Limb (tissue), 2 donors: ENCODE data around the gene KLRC4.
"Not testable (repeated sequence)": the region's sequence is repeated elsewhere in the genome, so short reads cannot be mapped to it uniquely, and the experiment has no call there.

ENCODE experiments used
- DNase-seq, 2 donors: peaks; one replicate each; pipeline ENCODE4 v3.0.0-alpha.2; 2016; ENCODE audit errors: extremely low spot score in 2 of 2

Gene KLRC4

DNA sequence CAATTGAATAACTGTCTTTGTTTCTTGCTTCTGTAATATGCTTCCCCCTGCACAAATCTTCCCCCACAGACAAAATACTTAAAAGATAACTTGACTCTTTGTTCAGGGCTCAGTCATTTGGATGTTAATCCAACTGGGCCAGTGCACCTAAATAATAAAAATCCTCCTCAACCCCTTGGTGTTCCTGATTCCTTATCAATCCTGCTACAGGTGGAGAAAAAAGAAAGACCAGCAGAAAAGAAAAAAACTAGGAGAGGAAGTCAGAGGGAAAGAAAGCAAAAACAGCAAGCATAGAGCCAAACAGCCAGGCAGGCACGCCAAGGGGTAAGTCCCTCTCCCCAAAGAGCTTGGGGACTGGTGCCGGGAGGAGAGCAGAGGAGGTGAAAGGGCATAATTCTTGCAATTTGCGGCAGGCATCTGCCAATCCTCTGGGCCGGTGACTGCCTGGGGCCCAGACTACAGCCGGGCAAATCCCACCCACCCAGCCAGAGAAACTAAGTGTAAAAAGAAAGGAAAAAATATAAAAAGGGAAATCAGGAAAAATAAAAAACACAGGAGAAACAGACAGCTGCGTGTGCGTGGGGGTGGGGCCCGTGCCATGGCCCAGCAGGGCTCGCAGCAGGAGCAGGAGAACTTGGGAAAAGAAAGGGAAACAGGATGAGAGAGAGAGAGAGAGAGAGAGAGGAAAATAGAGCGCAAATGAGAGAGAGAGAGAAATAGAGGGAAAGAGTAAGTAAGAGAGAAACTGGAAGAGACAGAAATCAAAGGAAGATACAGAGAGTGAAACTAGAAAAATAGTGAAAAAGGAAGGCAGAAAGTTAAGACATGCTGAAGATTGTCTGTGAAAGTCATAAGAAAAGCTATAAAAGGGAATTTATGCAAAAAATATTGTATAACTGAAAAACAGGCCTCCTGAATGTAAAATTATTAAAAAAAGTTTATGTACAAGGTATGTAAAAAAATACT lies 41.1 kb downstream of the KLRC4 start:
- no peak for DNase-seq

DNA sequence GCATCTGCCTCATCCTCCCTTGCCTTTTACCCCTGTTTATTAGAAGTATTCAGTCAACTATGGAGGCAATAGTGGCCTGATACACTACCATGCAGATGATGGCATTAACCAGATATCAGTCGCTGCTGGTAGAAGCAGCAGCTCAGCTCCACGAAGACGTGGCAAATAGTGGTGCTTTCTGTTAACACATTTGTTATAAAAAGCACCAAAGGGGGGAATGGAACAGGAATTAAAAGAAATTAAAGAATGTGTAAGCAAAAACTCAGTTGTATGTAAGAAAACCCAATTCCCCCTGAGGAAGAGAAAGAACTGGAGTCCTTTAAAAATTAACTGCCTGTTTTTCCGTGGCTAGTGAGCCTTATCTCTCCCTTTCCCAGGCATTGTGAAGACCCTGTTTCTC lies 41.8 kb downstream of the KLRC4 start:
- not testable (repeated sequence) for DNase-seq

DNA sequence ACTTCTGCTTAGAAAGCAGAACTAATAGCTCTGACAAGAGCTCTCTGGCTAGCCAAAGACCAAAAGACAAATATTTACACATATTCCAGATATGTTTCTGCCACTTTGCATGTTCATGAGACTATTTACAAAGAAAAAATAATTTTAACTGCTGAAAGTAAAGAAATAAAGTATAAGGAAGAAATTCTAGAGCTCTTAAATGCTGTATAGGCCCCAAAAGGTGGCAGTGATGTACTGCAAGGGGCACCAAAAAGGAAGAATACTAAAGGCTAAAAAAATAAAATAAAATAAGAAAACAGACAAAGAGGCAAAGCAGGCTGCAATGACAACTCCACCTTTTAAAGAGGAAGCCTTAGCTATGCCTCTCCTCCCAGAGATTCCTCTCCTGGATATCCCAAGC lies 42.7 kb downstream of the KLRC4 start:
- peak in 1 of 2 donors; percentile 46 for DNase-seq

DNA sequence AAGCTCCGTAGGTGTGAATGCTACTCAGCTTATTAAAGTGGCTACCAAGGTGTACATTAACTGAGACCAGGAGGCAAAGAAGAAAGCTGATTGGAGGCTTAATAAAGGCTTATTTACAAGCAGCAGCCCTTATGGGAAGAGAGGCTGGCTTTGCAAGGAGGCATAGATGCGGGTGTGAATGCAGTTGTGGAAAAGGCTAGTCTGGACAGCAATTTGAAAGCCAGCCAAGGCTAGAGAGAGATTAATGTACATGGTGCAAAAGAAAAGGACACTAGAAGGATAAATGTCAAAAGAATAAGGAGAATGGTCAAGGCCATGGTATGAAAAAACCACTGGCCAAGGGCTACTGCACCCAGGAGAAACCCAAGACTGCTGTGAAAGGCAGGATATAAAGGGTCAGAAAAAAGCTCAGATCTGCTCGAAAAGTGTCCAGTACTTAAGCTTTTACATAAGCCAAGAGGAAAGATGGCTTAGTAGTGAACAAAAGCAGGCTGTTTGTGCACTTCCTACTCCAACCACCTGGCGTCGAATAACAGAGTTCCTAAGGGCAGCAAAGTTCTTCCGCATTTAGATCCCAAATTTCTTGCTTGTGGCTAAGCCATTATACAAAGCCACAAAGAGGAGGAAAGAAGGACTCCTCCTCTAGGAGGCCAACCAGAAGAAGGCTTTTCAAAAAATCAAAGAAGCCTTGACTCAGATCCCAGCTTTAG lies 43.7 kb downstream of the KLRC4 start:
- peak in 1 of 2 donors; percentile 3 for DNase-seq

DNA sequence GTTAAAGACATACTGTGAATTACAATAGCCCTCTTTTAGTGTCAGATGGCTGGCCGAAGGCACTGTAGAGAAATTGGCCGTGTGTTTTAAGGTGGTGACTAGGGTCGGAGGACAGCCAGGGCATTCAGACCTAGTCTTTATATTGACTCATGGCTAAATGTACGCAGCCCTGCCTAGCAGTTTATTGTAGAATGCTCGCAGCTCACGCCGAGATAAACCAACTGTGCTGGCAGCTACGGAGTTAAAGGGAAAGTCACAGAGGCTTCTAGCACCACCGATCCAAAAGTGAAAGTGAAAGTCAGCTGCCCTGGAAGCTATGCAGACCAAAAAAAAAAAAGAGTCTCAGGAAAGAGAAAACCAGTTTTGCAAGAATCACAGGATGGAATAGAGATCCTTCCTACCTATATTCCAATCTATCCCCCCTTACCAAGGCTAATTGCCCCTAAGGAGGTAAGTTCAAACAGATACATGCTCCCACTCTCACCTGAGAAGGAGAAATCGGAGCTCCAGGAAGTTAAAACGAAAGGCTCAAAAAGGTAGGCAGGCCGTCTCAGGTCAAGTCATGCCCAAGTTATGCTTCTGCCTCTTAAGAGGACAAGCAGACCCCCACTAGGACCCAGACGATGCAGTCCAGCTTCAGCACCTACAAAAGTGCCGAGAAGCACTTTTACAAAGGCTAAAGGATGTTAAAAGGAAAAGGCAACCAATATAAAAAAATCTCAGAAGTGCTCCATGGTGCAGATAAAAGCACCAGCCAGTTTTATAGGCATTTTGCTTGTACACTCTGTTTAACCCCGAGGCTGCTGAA lies 44.5 kb downstream of the KLRC4 start:
- DNase-seq, result peak; percentile 64 to 82

DNA sequence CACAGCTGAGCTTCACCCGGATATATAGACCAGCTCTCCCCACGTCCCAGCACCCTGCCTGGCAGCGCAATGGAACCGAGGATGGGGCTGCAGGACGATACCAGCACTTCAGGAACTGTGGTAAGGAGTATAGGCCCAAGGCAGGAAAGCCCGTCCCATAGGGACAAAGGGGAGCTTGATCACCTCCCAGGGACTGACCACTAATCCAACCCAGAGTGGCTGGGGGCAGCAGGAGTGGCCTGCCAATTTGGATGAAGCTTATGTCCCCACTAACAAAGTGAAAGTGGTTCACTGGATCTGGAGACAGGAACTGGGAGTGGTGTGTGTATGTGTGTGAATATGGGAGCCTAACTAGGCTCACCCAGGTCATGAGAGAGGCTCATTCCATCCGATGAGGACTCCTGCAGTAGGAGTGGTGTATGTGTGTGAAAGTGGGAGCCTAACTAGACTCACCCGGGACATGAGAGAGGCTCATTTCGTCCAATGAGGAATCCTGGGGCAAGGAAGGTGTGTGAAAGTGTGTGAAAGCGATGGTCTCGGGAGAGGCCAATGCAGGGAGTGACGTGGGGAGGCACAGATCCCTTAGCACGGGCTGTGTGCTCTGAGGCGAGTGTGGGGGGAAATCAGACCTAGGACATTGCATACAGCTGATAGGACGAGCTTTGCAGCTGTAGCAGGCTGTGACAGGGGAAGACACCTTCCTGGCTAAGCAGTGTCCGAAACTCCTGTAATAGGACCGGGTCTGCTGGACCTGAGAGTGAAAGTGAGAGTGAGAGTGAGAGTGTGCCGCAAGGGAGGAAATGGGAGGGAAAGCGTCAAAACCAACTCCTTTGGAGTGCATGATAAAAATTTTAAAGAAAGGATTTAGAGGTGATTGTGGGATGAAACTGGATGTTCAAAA lies 45.4 kb downstream of the KLRC4 start:
- peak; percentile 25 to 65 for DNase-seq

- no peak for DNase-seq
Measured at GRCh38 chr12:10363658-10363913, 46.0 kb downstream of the KLRC4 start.

DNA sequence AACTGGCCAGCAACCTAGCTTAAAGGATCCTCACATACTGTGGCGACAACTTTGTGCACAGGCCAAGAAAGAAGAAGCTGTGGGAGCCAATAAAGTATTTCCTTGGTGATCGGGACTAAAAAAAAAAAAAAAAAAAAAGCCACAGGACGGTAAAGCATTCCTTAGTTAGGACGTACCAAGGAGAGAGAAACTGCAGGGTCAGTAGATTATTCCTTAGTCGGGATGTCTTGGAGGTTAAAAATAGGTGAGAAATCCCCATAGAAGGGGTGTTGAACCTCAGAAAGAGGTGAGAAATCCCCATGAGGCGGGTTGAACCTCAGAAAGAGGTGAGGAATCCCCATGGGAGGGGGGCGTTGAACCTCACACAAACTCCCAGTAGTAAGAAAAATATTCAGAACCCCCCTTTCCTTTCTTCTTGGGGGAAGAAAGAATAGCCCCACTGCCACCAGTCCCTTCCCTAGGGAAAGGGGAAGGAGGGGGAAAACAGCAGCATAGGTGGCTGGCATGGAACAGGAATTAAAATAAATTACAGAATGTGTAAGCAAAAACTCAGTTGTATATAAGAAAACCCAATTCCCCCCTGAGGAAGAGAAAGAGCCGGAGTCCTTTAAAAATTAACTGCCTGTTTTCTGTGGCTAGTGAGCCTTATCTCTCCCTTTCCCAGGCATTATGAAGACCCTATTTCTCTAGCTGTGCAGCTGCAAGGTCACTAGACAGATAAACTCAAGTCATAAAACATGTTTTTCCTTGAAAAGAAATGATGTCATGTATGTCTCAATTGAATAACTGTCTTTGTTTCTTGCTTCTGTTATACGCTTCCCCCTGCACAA lies 46.5 kb downstream of the KLRC4 start:
- DNase-seq, result no peak

- DNase-seq, result no peak
Measured at GRCh38 chr12:10362325-10362724, 47.2 kb downstream of the KLRC4 start.

GRCh38 chr12:10361622-10362021 lies 47.9 kb downstream of the KLRC4 start:
- peak in 1 of 2 donors; percentile 15 for DNase-seq

DNA sequence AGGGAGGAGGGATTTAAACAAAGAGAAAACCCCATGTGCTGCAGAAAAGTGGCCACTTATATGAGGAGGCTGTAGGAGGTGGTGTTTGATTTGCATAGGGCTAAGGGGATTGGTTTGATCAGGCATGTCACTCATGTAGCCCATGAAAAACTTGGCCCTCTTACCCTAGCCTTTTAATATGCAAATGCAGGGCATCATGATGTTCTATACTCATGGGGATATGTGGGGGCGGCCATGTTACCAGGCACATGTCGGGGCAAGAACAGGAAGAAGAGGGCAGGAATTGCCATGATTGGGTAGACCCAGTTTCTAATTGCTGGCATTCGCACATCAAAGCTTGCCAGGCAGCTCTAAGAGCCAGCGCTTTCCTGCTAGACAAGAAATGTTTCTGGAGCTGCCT lies 48.5 kb downstream of the KLRC4 start:
- DNase-seq, result no peak

- DNase-seq, result no peak
Measured at GRCh38 chr12:10358969-10359368, 50.6 kb downstream of the KLRC4 start.

GRCh38 chr12:10358131-10358530 lies 51.4 kb downstream of the KLRC4 start:
- DNase-seq, result no peak
